GM12892 (cell line): ENCODE results near the gene ZBTB20.

Experiments used
- DNase-seq: peaks from one replicate; pipeline ENCODE4 v3.0.0; 2011; ENCODE audit not compliant: insufficient read length
- FAIRE-seq: peaks from 2 replicates; lab custom pipeline; 2011; peaks lifted over from hg19 to GRCh38; lab: Jason Lieb, UNC
- POLR2A ChIP-seq: IDR thresholded peaks from 2 replicates; pipeline ENCODE4 v1.6.1; 2011; ENCODE audit warnings: low read depth, low read length, control low read depth
- POLR2AphosphoS5 ChIP-seq: IDR thresholded peaks from 2 replicates; pipeline ENCODE4 v1.6.1; 2011; ENCODE audit warnings: low read depth, low read length, control low read depth
- TAF1 ChIP-seq: IDR thresholded peaks from 2 replicates; pipeline ENCODE4 v1.6.1; 2011; ENCODE audit warnings: low read depth, mild to moderate bottlenecking, control low read depth, low read length, borderline replicate concordance

Gene ZBTB20

DNA sequence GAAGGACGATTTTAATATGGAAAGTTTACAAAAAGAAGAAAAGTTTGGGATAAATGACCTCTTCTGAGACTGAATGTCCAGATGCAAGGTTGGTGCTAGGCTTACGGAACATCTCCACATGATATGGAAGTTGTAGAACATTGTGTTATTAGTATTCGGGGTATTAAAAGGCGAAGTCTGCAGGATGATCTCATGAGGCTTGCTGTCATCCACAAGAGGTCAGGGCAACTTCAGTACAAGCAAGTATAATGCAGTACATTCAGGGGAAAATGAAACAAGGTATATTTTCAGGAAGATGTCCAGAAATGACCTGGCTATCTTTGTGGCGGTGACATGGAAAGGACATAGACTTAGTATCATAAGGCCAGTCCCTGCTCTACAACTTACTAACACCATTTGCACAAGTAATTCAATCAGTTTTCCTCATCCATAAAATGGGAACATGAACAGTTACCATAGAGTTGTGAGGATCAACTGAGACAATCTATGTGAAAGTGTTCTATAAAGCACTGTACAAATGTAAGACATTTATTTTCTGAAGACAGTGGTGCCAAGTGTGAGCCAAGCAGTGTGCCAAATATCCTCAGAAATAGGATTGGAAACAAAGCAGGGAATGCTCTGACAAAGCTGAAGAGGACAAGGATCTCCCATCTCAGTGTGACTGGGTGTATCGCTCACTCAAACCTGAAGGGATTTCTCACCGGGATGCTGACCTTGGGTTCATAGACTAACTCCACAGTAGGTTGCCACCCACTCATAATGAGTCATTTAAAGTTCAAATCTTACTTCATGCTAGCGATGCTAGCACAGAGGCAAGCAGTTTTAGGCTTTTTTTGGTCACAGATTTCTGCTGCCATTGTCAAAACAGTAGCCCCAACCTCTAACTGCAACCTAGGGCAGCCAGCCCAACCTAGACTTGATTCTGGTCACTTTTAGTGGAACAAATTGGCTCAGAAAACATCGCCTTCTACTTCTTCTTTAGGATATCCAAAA lies 735.0 kb downstream of the ZBTB20 start:
- no peak for DNase-seq
- FAIRE-seq, result peak; percentile 77
- TF ChIP-seq POLR2AphosphoS5 (no peak), POLR2A (no peak), TAF1 (no peak)

DNA sequence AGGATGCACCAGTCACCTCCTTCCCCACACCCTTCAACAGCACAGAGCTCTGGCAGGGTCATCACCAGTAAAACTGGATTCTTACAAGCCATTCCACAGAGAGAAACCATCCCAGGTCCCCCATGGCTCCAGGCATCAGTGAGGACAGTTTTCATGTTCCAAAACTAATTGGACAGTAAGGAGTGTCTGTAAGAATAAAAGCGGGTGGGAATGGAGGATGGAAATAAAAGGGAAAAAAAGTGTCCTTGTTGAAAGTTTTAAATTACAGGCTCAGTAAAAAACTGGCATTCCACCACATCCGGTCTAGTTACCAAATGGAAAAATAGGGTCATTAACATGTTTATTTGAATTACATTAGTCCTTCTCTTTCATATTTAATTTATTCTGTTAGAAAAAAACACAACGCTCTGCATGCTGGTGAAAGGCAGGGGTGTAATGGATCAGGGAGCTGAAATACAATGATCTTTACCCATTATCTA lies 735.9 kb downstream of the ZBTB20 start:
- no peak for TF ChIP-seq POLR2AphosphoS5
- FAIRE-seq (no peak), DNase-seq (no peak)

DNA sequence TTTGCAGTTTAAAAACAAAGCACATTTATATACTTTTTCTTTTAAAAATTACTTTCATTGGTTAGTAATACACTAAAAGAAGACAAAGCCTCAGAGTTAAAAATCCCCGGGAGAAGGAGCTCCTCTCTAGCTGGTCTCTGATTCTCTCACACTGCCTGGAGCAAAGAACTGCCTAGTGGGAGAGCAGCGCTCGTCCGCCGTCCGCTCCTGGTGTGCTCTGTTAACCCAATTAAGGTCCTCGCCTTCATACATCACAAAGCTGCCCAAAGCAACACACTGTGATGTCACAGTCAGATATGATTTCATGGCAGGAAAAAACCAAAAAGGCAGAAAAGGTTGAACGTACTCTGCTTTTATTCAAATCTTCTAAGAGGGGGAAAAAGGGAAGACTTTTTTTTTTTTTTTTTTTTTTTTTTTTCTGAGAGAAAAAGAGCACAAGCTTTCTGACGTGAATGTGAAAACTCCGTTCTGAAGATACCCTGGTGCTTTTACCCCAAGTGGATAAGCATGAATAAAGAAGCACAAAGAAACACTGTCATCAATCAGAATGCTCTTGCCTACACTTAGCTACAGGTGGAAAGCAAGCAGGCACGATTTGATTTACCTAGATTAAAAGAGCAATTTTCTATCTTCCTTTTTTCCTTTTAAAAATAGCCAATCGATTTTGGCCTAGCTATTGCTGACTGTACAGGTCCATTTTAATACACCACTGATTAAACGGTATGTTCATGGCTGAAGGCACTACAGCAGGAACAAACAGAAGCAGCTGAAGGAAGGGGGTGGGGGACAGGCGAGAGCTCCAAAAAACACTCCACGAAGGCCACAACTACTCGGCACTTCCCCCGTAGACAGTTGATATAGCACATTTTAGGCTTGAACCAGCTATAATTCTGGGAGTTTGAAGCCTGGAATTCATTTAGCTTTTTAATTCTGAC lies 738.1 kb downstream of the ZBTB20 start:
- TF ChIP-seq TAF1 (no peak), POLR2A (no peak)
- FAIRE-seq (no peak), DNase-seq (no peak)

GRCh38 chr3:114406922-114407321 lies 740.2 kb downstream of the ZBTB20 start:
- FAIRE-seq (no peak), DNase-seq (no peak)
- TF ChIP-seq POLR2A (no peak), TAF1 (no peak), POLR2AphosphoS5 (no peak)

DNA sequence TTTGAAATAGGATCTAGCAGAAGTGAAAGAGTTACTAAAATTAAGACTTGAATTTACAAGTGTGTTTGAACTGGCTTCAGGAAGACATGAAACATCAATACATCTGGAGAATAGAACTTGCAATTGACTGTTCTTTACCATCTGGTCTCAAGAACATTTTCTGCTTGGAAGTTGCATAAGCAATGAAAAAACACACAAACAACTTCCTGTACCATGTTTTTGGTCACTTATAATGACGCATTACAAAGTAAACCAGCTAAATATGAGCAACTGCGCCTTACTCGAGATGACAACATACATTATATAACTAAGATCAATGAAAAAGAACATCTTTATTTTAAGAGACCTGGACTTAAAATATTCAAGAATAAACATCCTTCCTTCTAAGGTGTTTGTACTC lies 740.8 kb downstream of the ZBTB20 start:
- peak; percentile 53 for FAIRE-seq
- DNase-seq, result no peak
- no peak for TF ChIP-seq POLR2A
- no peak for TF ChIP-seq POLR2AphosphoS5
- TF ChIP-seq TAF1, result no peak

GRCh38 chr3:114405202-114405990 lies 741.7 kb downstream of the ZBTB20 start:
- FAIRE-seq (peak; percentile 77), DNase-seq (no peak)
- TF ChIP-seq TAF1 (no peak), POLR2A (no peak), POLR2AphosphoS5 (no peak)

- no peak for FAIRE-seq
- TF ChIP-seq POLR2A (no peak), POLR2AphosphoS5 (no peak), TAF1 (no peak)
- DNase-seq, result no peak
Measured at GRCh38 chr3:114404590-114404989, 742.5 kb downstream of the ZBTB20 start.

DNA sequence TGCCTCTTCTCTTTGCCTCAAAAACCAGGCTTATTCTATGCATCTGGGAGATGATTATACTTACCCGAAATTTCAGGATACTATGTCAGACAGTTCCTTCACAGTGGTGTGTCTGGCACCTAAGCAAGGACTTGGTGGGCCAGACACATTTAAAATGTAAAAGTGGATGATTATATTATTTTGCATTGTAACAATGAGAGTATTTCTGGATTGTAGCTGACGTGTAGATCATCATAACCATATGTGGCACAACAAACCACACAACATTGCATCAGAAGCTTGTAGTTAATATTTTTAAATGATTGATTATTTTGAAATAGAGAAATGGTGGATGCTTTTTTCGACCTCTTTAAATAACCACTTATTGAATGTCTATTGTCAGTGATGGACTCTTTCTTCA lies 744.2 kb downstream of the ZBTB20 start:
- TF ChIP-seq TAF1 (no peak), POLR2AphosphoS5 (no peak), POLR2A (no peak)
- no peak for FAIRE-seq
- DNase-seq, result no peak

GRCh38 chr3:114401346-114401745 lies 745.7 kb downstream of the ZBTB20 start:
- TF ChIP-seq TAF1, result no peak
- no peak for TF ChIP-seq POLR2A
- no peak for TF ChIP-seq POLR2AphosphoS5
- no peak for FAIRE-seq
- no peak for DNase-seq

DNA sequence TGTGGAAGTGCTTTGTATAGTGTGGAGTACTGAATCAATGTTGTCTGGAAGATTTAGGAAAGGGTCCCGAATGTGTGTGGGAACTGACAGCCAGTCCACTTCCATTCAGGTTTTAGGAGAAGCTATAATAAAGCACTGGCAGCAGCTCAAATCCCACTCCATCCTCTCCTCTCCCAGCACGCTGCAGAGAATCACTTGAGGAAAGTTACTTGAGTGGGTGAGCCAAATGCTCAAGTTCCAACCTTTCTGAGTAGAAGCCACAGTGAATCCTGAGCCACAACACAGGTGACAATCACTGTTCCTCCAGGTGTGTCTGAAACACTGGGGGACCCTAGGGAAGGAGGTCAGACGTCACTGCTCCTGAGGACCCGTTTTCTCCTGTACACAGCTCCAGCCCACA lies 746.7 kb downstream of the ZBTB20 start:
- no peak for DNase-seq
- TF ChIP-seq POLR2A (no peak), POLR2AphosphoS5 (no peak), TAF1 (no peak)
- no peak for FAIRE-seq

DNA sequence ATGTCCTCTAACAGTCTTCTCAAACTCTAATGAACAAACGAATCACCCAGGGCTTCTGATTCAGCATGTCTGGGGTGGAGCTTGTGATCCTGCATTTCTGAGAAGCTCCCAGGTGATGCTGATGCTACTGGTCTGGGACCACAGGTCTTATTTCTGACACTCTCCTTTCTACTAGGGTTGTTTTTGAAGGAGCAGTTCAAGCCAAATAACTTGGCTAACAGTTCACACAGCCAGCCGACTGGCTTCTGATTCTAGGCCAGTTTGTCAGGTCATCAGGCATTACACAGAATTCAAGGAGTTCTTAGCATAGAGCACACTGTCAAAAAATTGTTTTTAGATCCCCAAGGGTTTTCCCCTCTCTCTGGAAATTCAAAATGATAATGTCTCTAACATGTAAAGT lies 752.5 kb downstream of the ZBTB20 start:
- no peak for TF ChIP-seq TAF1
- no peak for TF ChIP-seq POLR2A
- TF ChIP-seq POLR2AphosphoS5, result no peak
- FAIRE-seq (no peak), DNase-seq (no peak)
